Pancreas (tissue), 10 donors: Measurements from ENCODE around the gene CBFA2T3. TPM values are rescaled to one million over a fixed set of nuclear protein-coding genes. Genes with fewer than 3 reads are reported as not detected.

Experiments used
- ATAC-seq, 4 donors: fragments of 200-7000 bp; cut with Tn5 transposase; one replicate each; pipeline versions ENCODE4 v1.8.0 to v1.9.1; 2020; ENCODE audit warnings: mild to moderate bottlenecking in 4 of 4, moderate library complexity in 4 of 4
- DNase-seq, 6 donors: peaks; one replicate each; pipeline ENCODE4 v3.0.0-alpha.2; 2020
- FAIRE-seq: peaks from 2 replicates; lab custom pipeline; 2012; peaks lifted over from hg19 to GRCh38; lab: Jason Lieb, UNC
- H3K27ac ChIP-seq, 4 donors: fragments of 200-600 bp; sonication (generic); 1 replicate in 3 of 4; 2 replicates in 1 of 4; pipeline versions ENCODE4 v1.5.0 to v1.8.0; 2020
- H3K27me3 ChIP-seq, 4 donors: fragments of 200-600 bp; one replicate each; pipeline ENCODE4 v1.8.0; 2021
- H3K36me3 ChIP-seq, 3 donors: fragments of 200-600 bp; sonication (generic) in 1 of 3; one replicate each; pipeline versions ENCODE4 v1.5.0 to v1.8.0; 2020 to 2021
- H3K4me1 ChIP-seq, 3 donors: fragments of 200-600 bp; one replicate each; pipeline ENCODE4 v1.8.0; 2021
- H3K4me3 ChIP-seq, 4 donors: fragments of 200-600 bp; sonication (generic) in 2 of 4; one replicate each; pipeline versions ENCODE4 v1.5.0 to v1.8.0; 2020 to 2021
- H3K9me3 ChIP-seq, 4 donors: fragments of 200-600 bp; one replicate each; pipeline ENCODE4 v1.8.0; 2021
- WGBS, 2 donors: extraction: QIAGEN DNeasy Blood & Tissue Kit; methylation state at CpG; one replicate each; pipeline ENCODE4 v1.1.7; 2013; 5-methylcytosine and 5-hydroxymethylcytosine counted together
- intact Hi-C, 3 donors: fragments of 100-400 bp; cut with DNase I; formaldehyde crosslinking; loops; one replicate each; pipeline versions ENCODE4 v1.11.1 to v1.14.2; 2022
- polyA plus RNA-seq, 2 donors: library from polyadenylated mRNA; stranded (reverse); fragments of 200-250 nt; gene quantifications; one replicate each; pipeline ENCODE4 v1.2.3, GENCODE V29; 2013
- total RNA-seq, 6 donors: library from RNA; stranded (reverse); fragmentation: NEBNext Ultra II Directional in 4 of 6; extraction: Animal tissue kit (Norgen Biotek cat#: 25700) in 4 of 6; gene quantifications; one replicate each; pipeline versions ENCODE4 v1.2.1 to v1.2.4, GENCODE V29; 2021 to 2023
- TF ChIP-seq, protein P1 (sequence below), 4 donors: fragments of 200-600 bp; sonication (generic) in 3 of 4; IDR thresholded peaks; one replicate each; pipeline versions ENCODE4 v1.5.0 to v1.8.0; 2021; ENCODE audit warnings: antibody characterized with exemption in 4 of 4
- donor health status: healthy with polysubstance abuse.
- donor health status: DM: no; HTN: no; CAD: no; lungs with moderate emphysema.
- donor health status: DM: no; HTN: no; CAD: no.
- donor health status: control.
- donor health status: control.
- donor health status: Bipolar disorder and iron deficiency.
- donor health status: DM: yes; HTN: yes; CAD: no.
- donor health status: DM: no; HTN: no; CAD: no.
- donor health status: DM: no; HTN: no; CAD: no.
- donor health status: DM: yes; HTN: yes; CAD: no.

CBFA2T3 gene
- total and polyA plus RNA-seq, 8 donors = 8.7 to 27.0 (median 21.9) TPM

DNA sequence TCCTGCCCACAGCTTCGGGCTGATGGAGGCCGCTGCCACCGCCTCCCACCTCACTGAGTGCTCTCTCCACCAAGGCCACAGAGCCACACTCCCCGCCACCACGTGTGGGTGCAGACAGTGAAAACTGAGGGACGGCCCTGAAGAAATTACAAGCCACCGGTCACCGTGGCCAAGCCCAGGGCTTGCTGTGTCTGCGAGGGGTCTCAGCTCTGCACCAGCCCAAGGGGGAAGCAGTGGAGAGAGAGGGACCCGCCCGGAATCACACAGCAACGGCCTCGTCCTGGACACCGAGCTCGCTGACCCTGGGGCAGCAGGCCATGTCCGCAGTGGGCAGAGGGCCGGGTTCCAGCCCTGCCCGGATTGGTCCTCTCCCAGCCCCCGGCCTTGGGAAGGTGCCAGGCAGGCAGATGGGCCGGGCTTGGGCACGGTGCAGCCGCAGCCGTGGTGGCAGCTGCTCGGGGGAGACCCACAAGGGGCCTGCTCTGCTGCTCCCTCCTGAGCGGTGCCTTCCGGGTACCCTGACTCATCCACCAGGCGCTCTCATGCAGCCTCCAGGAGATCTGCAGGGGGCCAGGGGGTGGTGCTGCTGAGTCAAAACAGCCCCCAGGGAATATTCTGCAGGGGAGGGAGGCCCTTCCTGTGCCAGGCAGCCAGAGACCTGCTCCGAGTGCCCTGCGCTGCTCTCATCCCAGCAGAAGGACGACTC is 52.0 kb downstream of the CBFA2T3 start:
- intact Hi-C loops = no loop called here
- Histone ChIP-seq H3K27me3 (no peaks in the 10 kb centered on the region), H3K4me3 (peak overlapping the region in 2 of 4 donors; percentile 8 to 29), H3K36me3 (no peaks in the 10 kb centered on the region), H3K27ac (peak overlapping the region; percentile 90 to 98 (median 94)), H3K9me3 (no peaks in the 10 kb centered on the region), H3K4me1 (peaks cover 45 to 83% (median 50%) of the 10 kb centered on the region in 3 donors)
- ATAC-seq = peak; percentile 40 to 63 (median 44)
- TF ChIP-seq, protein P1, sequence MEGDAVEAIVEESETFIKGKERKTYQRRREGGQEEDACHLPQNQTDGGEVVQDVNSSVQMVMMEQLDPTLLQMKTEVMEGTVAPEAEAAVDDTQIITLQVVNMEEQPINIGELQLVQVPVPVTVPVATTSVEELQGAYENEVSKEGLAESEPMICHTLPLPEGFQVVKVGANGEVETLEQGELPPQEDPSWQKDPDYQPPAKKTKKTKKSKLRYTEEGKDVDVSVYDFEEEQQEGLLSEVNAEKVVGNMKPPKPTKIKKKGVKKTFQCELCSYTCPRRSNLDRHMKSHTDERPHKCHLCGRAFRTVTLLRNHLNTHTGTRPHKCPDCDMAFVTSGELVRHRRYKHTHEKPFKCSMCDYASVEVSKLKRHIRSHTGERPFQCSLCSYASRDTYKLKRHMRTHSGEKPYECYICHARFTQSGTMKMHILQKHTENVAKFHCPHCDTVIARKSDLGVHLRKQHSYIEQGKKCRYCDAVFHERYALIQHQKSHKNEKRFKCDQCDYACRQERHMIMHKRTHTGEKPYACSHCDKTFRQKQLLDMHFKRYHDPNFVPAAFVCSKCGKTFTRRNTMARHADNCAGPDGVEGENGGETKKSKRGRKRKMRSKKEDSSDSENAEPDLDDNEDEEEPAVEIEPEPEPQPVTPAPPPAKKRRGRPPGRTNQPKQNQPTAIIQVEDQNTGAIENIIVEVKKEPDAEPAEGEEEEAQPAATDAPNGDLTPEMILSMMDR (IDR thresholded peaks at IDR 0.05) = peak in 1 of 4 donors; percentile 9
- no peak for FAIRE-seq
- peak; percentile 73 to 91 (median 84) for DNase-seq
- WGBS, 2 donors = 23 to 30% methylated on average over 27 to 30 of the region's 30 CpGs

DNA sequence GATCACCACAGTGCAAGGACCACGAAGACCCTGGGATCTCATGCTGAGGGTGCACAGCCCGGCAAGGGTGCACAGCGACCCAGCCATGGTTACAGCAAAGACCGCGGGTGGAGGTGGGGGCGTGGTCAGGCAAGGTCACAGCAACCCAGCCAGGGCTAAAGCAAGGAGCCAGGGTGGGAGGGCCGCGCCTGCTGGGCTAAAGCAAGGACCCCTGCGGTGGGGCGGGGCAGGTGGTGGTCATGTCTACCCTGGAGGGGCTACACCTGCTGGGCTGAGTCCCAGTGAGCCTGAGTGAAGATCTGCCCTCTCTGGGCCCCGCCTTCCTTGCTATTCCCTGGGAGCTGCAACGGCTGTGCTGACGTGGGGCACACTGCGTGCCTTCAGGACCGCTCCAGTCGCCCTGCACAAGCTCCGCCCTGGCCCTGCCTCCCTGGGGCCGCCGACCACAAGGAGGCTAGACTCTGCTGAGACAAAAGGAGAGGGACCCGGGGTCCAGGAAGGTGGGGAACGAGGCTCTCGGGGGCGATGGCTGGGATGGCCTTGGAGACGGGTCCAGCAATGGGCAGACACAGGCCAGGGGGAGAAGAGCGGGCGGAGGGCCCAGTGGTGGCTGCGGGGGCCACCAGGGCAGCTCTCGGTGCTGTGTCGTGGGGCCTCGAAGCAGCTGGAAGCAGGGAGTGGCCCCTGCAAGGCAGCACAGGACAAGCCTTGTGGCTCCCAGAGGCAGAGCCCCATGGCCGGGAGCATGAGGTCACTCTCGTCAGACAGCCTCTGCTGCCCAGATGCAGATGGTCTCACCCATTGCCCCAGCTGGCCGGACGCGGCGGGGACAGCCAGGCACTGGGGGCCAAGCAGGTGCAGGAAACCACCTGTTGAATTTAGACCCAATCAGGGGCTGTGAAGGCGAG is 52.8 kb downstream of the CBFA2T3 start:
- 36 to 43% methylated on average over 26 to 37 of the region's 37 CpGs for WGBS, 2 donors
- FAIRE-seq (no peak), DNase-seq (peak; percentile 86 to 97 (median 90)), ATAC-seq (peak; percentile 74 to 85 (median 80))
- peak overlapping the region; percentile 90 to 98 (median 94) for H3K27ac ChIP-seq
- peak overlapping the region in 2 of 4 donors; percentile 3 to 29 for H3K4me3 ChIP-seq
- no peaks in the 10 kb centered on the region for H3K27me3 ChIP-seq
- no peaks in the 10 kb centered on the region for H3K9me3 ChIP-seq
- H3K4me1 ChIP-seq = peaks cover 45 to 83% (median 50%) of the 10 kb centered on the region in 3 donors
- TF ChIP-seq, protein P1 (IDR thresholded peaks at IDR 0.05) = no peak
- H3K36me3 ChIP-seq = no peaks in the 10 kb centered on the region
- intact Hi-C loops = no loop called here

- no peak for ATAC-seq
- TF ChIP-seq, protein P1 (IDR thresholded peaks at IDR 0.05) = no peak
- Histone ChIP-seq H3K27me3 (no peaks in the 10 kb centered on the region), H3K4me3 (no peak overlapping the region), H3K36me3 (no peaks in the 10 kb centered on the region), H3K9me3 (no peaks in the 10 kb centered on the region), H3K4me1 (peaks cover 45 to 76% (median 50%) of the 10 kb centered on the region in 3 donors), H3K27ac (peak overlapping the region; percentile 90 to 98 (median 94))
- WGBS, 2 donors = 63 to 74% methylated on average over 17 of the region's 17 CpGs
- no peak for FAIRE-seq
- intact Hi-C loops = no loop called here
- DNase-seq = no peak
These were observed 53.6 kb downstream of the CBFA2T3 start for GRCh38 chr16:88923450-88923849.

DNA sequence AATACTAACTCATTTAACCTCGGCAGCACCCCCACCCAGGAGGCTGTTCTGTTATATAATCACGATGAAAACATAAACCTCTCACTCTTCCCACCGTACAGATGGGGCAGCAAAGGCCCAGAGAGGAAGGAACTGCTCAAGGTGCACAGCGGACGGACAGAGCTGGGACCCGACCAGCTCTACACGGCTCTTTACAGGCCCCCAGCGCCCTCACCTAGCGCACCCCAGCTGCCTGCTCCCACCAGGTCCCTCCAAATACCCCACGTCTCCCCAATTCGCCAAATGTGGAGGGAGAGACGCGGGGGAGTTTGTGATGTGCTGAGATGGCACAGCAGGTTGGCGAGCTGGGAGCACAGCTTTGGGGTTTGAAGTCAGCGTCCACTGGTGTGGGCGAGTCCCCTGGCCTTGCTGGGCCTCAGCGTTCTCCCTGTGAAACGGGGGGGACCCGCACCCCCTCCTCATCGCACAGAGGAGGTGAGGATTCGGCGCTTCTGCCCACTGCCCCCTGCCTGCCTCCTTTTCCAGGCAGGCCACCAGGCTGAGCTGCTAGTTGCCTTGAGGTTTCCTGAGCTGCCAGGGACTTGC is 54.1 kb downstream of the CBFA2T3 start:
- no peaks in the 10 kb centered on the region for H3K27me3 ChIP-seq
- WGBS, 2 donors = 75 to 81% methylated on average over 22 of the region's 22 CpGs
- ATAC-seq = peak in 1 of 4 donors; percentile 0
- peak overlapping the region; percentile 90 to 98 (median 94) for H3K27ac ChIP-seq
- H3K4me1 ChIP-seq = peaks cover 39 to 70% (median 46%) of the 10 kb centered on the region in 3 donors
- no peaks in the 10 kb centered on the region for H3K9me3 ChIP-seq
- no peaks in the 10 kb centered on the region for H3K36me3 ChIP-seq
- DNase-seq = no peak
- TF ChIP-seq, protein P1 (IDR thresholded peaks at IDR 0.05) = no peak
- no peak overlapping the region for H3K4me3 ChIP-seq
- FAIRE-seq = no peak
- intact Hi-C loops = no loop called here
